H9 (cell line): ENCODE results near the gene UMAD1. TPM values are rescaled to one million over a fixed set of nuclear protein-coding genes. Genes with fewer than 3 reads are reported as not detected.

ENCODE experiments used
- DNase-seq: peaks from one replicate; pipeline ENCODE4 v3.0.0-alpha.2; 2017
- H2AFZ ChIP-seq: one replicate; pipeline ENCODE4 v1.6.1; 2013; ENCODE audit warnings: mild to moderate bottlenecking, low read length, control low read depth, moderate library complexity
- H2AK5ac ChIP-seq: 2 replicates; pipeline ENCODE4 v1.6.1; 2013; ENCODE audit warnings: low read length, control low read depth, mixed read lengths; ENCODE audit not compliant: insufficient read length
- H2BK120ac ChIP-seq: one replicate; pipeline ENCODE4 v1.6.1; 2013; ENCODE audit warnings: low read depth, mild to moderate bottlenecking, low read length, control low read depth, inconsistent platforms; ENCODE audit not compliant: poor library complexity, severe bottlenecking
- H2BK12ac ChIP-seq: 2 replicates; pipeline ENCODE4 v1.6.1; 2013; ENCODE audit warnings: low read length, control low read depth, mixed read lengths, low read depth; ENCODE audit not compliant: insufficient read length
- H2BK15ac ChIP-seq: 2 replicates; pipeline ENCODE4 v1.6.1; 2013; ENCODE audit warnings: low read depth, low read length, control low read depth
- H2BK20ac ChIP-seq: one replicate; pipeline ENCODE4 v1.6.1; 2013; ENCODE audit warnings: low read depth, mild to moderate bottlenecking, low read length, control low read depth, inconsistent platforms; ENCODE audit not compliant: poor library complexity, severe bottlenecking
- H2BK5ac ChIP-seq: 2 replicates; pipeline ENCODE4 v1.6.1; 2013; ENCODE audit warnings: low read length, control low read depth, mixed read lengths; ENCODE audit not compliant: insufficient read length
- H3K14ac ChIP-seq: 2 replicates; pipeline ENCODE4 v1.6.1; 2013; ENCODE audit warnings: low read length, control low read depth; ENCODE audit not compliant: insufficient read depth
- H3K18ac ChIP-seq: 2 replicates; pipeline ENCODE4 v1.6.1; 2013; ENCODE audit warnings: low read depth, mild to moderate bottlenecking, mixed read lengths, low read length, control low read depth; ENCODE audit not compliant: insufficient read length
- H3K23ac ChIP-seq: 2 replicates; pipeline ENCODE4 v1.6.1; 2013; ENCODE audit warnings: low read length, control low read depth, mixed read lengths, low read depth; ENCODE audit not compliant: insufficient read length
- H3K23me2 ChIP-seq: 2 replicates; pipeline ENCODE4 v1.6.1; 2013; ENCODE audit warnings: low read depth, mild to moderate bottlenecking, mixed read lengths, low read length, control low read depth; ENCODE audit not compliant: insufficient read length, poor library complexity, severe bottlenecking
- H3K27ac ChIP-seq: 2 replicates; pipeline ENCODE4 v1.5.1; 2013; ENCODE audit warnings: low read length, control low read depth, mixed read lengths, low read depth; ENCODE audit not compliant: insufficient read length
- H3K27me3 ChIP-seq: 2 replicates; pipeline ENCODE4 v1.6.1; 2013; ENCODE audit warnings: low read length, control low read depth, inconsistent platforms; ENCODE audit not compliant: insufficient read depth
- H3K4ac ChIP-seq: 2 replicates; pipeline ENCODE4 v1.6.1; 2013; ENCODE audit warnings: low read depth, mild to moderate bottlenecking, control low read depth, inconsistent platforms, low read length, moderate library complexity
- H3K4me1 ChIP-seq: 2 replicates; pipeline ENCODE4 v1.6.1; 2013; ENCODE audit warnings: low read length, control low read depth, inconsistent platforms; ENCODE audit not compliant: insufficient read depth
- H3K4me2 ChIP-seq: 2 replicates; pipeline ENCODE4 v1.6.1; 2013; ENCODE audit warnings: low read length, control low read depth, mixed read lengths; ENCODE audit not compliant: insufficient read length, insufficient read depth
- H3K56ac ChIP-seq: 2 replicates; pipeline ENCODE4 v1.6.1; 2013; ENCODE audit warnings: low read depth, mild to moderate bottlenecking, mixed read lengths, low read length, control low read depth; ENCODE audit not compliant: insufficient read length
- H3K79me1 ChIP-seq: 2 replicates; pipeline ENCODE4 v1.6.1; 2013; ENCODE audit warnings: low read depth, mild to moderate bottlenecking, moderate library complexity, low read length, control low read depth, inconsistent platforms; ENCODE audit not compliant: insufficient read depth, poor library complexity, severe bottlenecking
- H3K79me2 ChIP-seq: 2 replicates; pipeline ENCODE4 v1.6.1; 2013; ENCODE audit warnings: low read length, control low read depth, inconsistent platforms; ENCODE audit not compliant: insufficient read depth
- H3K9ac ChIP-seq: 2 replicates; pipeline ENCODE4 v1.6.1; 2013; ENCODE audit warnings: low read length, control low read depth, mixed read lengths; ENCODE audit not compliant: insufficient read length; ENCODE audit errors: extremely low read depth
- H3K9me3 ChIP-seq: one replicate; pipeline ENCODE4 v1.6.1; 2013; ENCODE audit warnings: low read depth, low read length, inconsistent platforms; ENCODE audit not compliant: control insufficient read depth
- H3T11ph ChIP-seq: one replicate; pipeline ENCODE4 v1.6.1; 2013; ENCODE audit warnings: mild to moderate bottlenecking, low read length, control low read depth, inconsistent platforms
- H4K20me1 ChIP-seq: one replicate; pipeline ENCODE4 v1.6.1; 2013; ENCODE audit not compliant: control insufficient read depth, insufficient read length, insufficient read depth
- H4K5ac ChIP-seq: 2 replicates; pipeline ENCODE4 v1.6.1; 2013; ENCODE audit warnings: low read depth, mild to moderate bottlenecking, mixed read lengths, low read length, control low read depth; ENCODE audit not compliant: insufficient read length
- H4K8ac ChIP-seq: replicated peaks from 2 replicates; pipeline ENCODE4 v1.6.1; 2013; ENCODE audit warnings: low read length, control low read depth, mixed read lengths, low read depth; ENCODE audit not compliant: insufficient read length
- H4K91ac ChIP-seq: 2 replicates; pipeline ENCODE4 v1.6.1; 2013; ENCODE audit warnings: low read depth, mild to moderate bottlenecking, moderate library complexity, mixed read lengths, low read length, control low read depth; ENCODE audit not compliant: insufficient read length
- H3K27ac Mint-ChIP-seq, 3 experiments: 2 replicates in 2 of 3; 3 replicates in 1 of 3; pipeline ENCODE4 v1.8.0; 2020 to 2021; ENCODE audit warnings: mixed read lengths in 3 of 3, mild to moderate bottlenecking in 1 of 3, moderate library complexity in 1 of 3
- H3K27me3 Mint-ChIP-seq: 2 replicates; pipeline ENCODE4 v1.8.0; 2021; ENCODE audit warnings: low read depth, mild to moderate bottlenecking, moderate library complexity, mixed read lengths
- H3K36me3 Mint-ChIP-seq, 3 experiments: 2 replicates in 2 of 3; 3 replicates in 1 of 3; pipeline ENCODE4 v1.8.0; 2020 to 2021; ENCODE audit warnings: low read depth in 3 of 3, mixed read lengths in 3 of 3; ENCODE audit not compliant: insufficient read depth in 1 of 3
- H3K4me1 Mint-ChIP-seq, 2 experiments: 2 replicates each; pipeline ENCODE4 v1.8.0; 2020; ENCODE audit warnings: mixed read lengths in 2 of 2
- H3K4me3 Mint-ChIP-seq, 2 experiments: 2 replicates in 1 of 2; 3 replicates in 1 of 2; pipeline ENCODE4 v1.8.0; 2020 to 2021; ENCODE audit warnings: mild to moderate bottlenecking in 2 of 2, mixed read lengths in 2 of 2, moderate library complexity in 1 of 2
- H3K9me3 Mint-ChIP-seq, 2 experiments: 2 replicates in 1 of 2; 3 replicates in 1 of 2; pipeline ENCODE4 v1.8.0; 2020; ENCODE audit warnings: mild to moderate bottlenecking in 2 of 2, mixed read lengths in 2 of 2, moderate library complexity in 1 of 2
- CTCF ChIP-seq: fragments of 200-600 bp; sonication (generic); conservative IDR thresholded peaks from 3 replicates; pipeline ENCODE4 v1.8.0; 2021; ENCODE audit warnings: antibody characterized with exemption, mild to moderate bottlenecking
- WGBS: extraction: QIAGEN DNeasy Blood & Tissue Kit; methylation state at CpG from one replicate; pipeline ENCODE4 v1.1.7; 2013; ENCODE audit warnings: missing lambda C conversion rate, low lambda C conversion rate, mixed read lengths; ENCODE audit not compliant: insufficient read length; ENCODE audit errors: extremely low coverage; 5-methylcytosine and 5-hydroxymethylcytosine counted together
- total RNA-seq: library from RNA; stranded (reverse); gene quantifications from 2 replicates; pipeline ENCODE4 v1.2.1, GENCODE V29; 2021

Gene UMAD1
- total RNA-seq, 1 experiment from 2014 or later, result 8.9 TPM

GRCh38 chr7:7909376-7909775 lies 268.8 kb downstream of the UMAD1 start:
- no peak overlapping the region for H4K91ac ChIP-seq
- WGBS, result no CpG with 5 or more reads among the region's 4 CpGs
- TF ChIP-seq CTCF, result no peak
- Mint-ChIP-seq H3K9me3 (peaks cover 6% of the 10 kb centered on the region in 2 experiments; a peak in 4 of 5 replicates), H3K27ac (no peak overlapping the region; a peak in 1 of 7 replicates), H3K4me3 (no peak overlapping the region), H3K4me1 (peaks cover 32 to 42% of the 10 kb centered on the region in 2 experiments), H3K27me3 (no peaks in the 10 kb centered on the region), H3K36me3 (peaks cover 0 to 10% (median 6%) of the 10 kb centered on the region in 3 experiments; a peak in 5 of 7 replicates)
- H3T11ph ChIP-seq, result no peak overlapping the region
- no peak overlapping the region for H4K5ac ChIP-seq
- no peak for DNase-seq
- H3K4me2 ChIP-seq, result no peak overlapping the region
- H3K27me3 ChIP-seq, result no peaks in the 10 kb centered on the region
- H4K20me1 ChIP-seq, result no peaks in the 10 kb centered on the region
- H2BK12ac ChIP-seq, result no peak overlapping the region
- no peak overlapping the region for H2BK120ac ChIP-seq
- H3K4me1 ChIP-seq, result peaks cover 9% of the 10 kb centered on the region
- H3K79me1 ChIP-seq, result no peaks in the 10 kb centered on the region
- H3K18ac ChIP-seq, result no peak overlapping the region
- no peaks in the 10 kb centered on the region for H3K79me2 ChIP-seq
- no peak overlapping the region for H3K14ac ChIP-seq
- no peak overlapping the region for H2BK15ac ChIP-seq
- no peak overlapping the region for H4K8ac ChIP-seq
- no peak overlapping the region for H2AK5ac ChIP-seq
- no peak overlapping the region for H3K9ac ChIP-seq
- H3K27ac ChIP-seq, result no peak overlapping the region
- no peaks in the 10 kb centered on the region for H3K9me3 ChIP-seq
- H2AFZ ChIP-seq, result no peak overlapping the region
- H3K23ac ChIP-seq, result no peak overlapping the region
- H3K4ac ChIP-seq, result no peak overlapping the region
- H3K23me2 ChIP-seq, result no peaks in the 10 kb centered on the region
- no peak overlapping the region for H2BK20ac ChIP-seq
- H3K56ac ChIP-seq, result no peak overlapping the region
- H2BK5ac ChIP-seq, result no peak overlapping the region
